ENCODE measurements around the gene SVOP. TPM values are rescaled to one million over a fixed set of nuclear protein-coding genes. Genes with fewer than 3 reads are reported as not detected.
A peak's percentile ranks its signal among the peaks of the same experiment; 100 is the strongest.

SVOP gene
- polyA plus RNA-seq, 3 donors: not detected

DNA sequence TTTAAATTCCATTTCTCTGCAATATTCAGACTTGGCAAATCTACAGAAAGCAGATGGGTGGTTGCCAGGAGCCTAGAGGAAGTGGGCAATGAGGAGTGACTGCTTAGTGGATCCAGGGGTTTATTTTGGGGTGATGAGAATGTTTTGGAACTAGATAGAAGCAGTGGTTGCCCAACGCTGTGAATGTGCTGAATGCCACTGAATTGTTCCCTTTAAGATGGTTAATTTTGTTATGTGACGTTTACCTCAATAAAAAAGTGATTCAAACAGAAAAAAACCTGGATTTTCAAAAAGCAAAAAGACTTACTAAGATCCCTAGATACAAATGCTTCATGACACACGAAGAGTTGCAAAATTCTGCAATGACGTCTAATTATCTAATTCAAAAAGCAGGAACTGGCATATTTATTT is 106.7 kb downstream of the SVOP start:
- intact Hi-C loops (cut with micrococcal nuclease): no loop called here
- H4K20me1 ChIP-seq (ENCODE audit: insufficient read depth, low read length): no peaks in the 10 kb centered on the region
- DNase-seq: peak; percentile 84 to 91 (median 90)
- Mint-ChIP-seq H3K4me1 (peaks cover 25% of the 10 kb centered on the region), H3K27ac (peak overlapping the region; percentile 82 to 96 (median 93)), H3K4me3 (peak overlapping the region; percentile 10 to 40), H3K27me3 (ENCODE audit: low read depth in 3 of 3) (peaks cover 0 to 2% (median 1%) of the 10 kb centered on the region in 3 donors), H3K36me3 (peaks cover 0 to 4% of the 10 kb centered on the region in 2 donors), H3K9me3 (peaks cover 0 to 4% (median 2%) of the 10 kb centered on the region in 7 donors)
- H3K27ac ChIP-seq (ENCODE audit: low read depth in 1 of 2, low read length in 2 of 2): peak overlapping the region; percentile 52 to 86
- H3K79me2 ChIP-seq (ENCODE audit: insufficient read depth, low read length): no peaks in the 10 kb centered on the region
- H3K27me3 ChIP-seq (ENCODE audit: control insufficient read depth in 2 of 2, insufficient read depth in 2 of 2, low read length in 2 of 2): no peaks in the 10 kb centered on the region
- WGBS (ENCODE audit: insufficient coverage): 0% methylated on average over 3 of the region's 4 CpGs
- no peaks in the 10 kb centered on the region for H3K36me3 ChIP-seq (replicated peaks in 1 of 2; ENCODE audit: control insufficient read depth in 1 of 2, insufficient read depth in 2 of 2, low read length in 2 of 2)
- peak overlapping the region; percentile 33 for H3K9ac ChIP-seq (ENCODE audit: insufficient read depth, low read length, poor library complexity, severe bottlenecking)
- no peak overlapping the region for H2AFZ ChIP-seq (ENCODE audit: insufficient read depth, low read depth, low read length, poor library complexity, severe bottlenecking)
- H3K9me3 ChIP-seq (replicated peaks in 1 of 2; ENCODE audit: control insufficient read depth in 1 of 2, insufficient read depth in 1 of 2, low read length in 2 of 2): no peaks in the 10 kb centered on the region
- H3K4me2 ChIP-seq (replicated peaks; ENCODE audit: extremely low read depth, low read length, poor library complexity, severe bottlenecking): peak overlapping the region; percentile 33
- TF ChIP-seq CTCF (IDR thresholded peaks at IDR 0.05): no peak
- H3K4me3 ChIP-seq (replicated peaks in 1 of 3; ENCODE audit: low read depth in 2 of 3, low read length in 3 of 3): peak overlapping the region in 1 of 3 experiments; percentile 11
- H3K4me1 ChIP-seq (ENCODE audit: control insufficient read depth in 1 of 2, insufficient read depth in 2 of 2, low read length in 2 of 2): peaks cover 17 to 22% of the 10 kb centered on the region in 2 donors

DNA sequence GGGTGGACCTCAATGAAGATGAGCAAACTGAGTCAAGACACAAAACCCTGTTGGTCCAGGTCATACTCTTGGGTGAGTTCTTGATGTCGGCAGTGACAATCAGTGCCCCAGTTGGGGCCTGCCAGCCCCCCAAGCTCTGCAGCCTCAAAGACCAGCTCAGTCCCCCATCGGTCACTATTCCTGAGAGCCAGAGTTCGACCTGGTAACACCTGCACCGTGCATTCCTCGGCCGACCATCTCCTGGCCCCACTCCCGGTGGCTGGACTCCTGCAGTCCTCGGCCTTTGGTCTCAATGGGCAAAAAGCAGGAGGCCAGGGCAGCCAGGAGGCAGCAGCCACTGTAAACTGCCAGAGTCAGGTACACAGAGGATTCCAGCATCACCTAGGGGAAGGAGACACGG is 108.5 kb downstream of the SVOP start:
- DNase-seq: no peak
- H3K4me3 ChIP-seq (replicated peaks in 1 of 3; ENCODE audit: low read depth in 2 of 3, low read length in 3 of 3): no peak overlapping the region
- no peaks in the 10 kb centered on the region for H3K9me3 ChIP-seq (replicated peaks in 1 of 2; ENCODE audit: control insufficient read depth in 1 of 2, insufficient read depth in 1 of 2, low read length in 2 of 2)
- peaks cover 0 to 4% (median 2%) of the 10 kb centered on the region in 7 donors for H3K9me3 Mint-ChIP-seq
- 100% methylated on average over 9 of the region's 9 CpGs for WGBS (ENCODE audit: insufficient coverage)
- no peak overlapping the region for H3K27ac ChIP-seq (ENCODE audit: low read depth in 1 of 2, low read length in 2 of 2)
- H3K79me2 ChIP-seq (ENCODE audit: insufficient read depth, low read length): no peaks in the 10 kb centered on the region
- no peak overlapping the region for H3K4me2 ChIP-seq (replicated peaks; ENCODE audit: extremely low read depth, low read length, poor library complexity, severe bottlenecking)
- H3K36me3 Mint-ChIP-seq: peaks cover 0 to 4% of the 10 kb centered on the region in 2 donors
- H3K36me3 ChIP-seq (replicated peaks in 1 of 2; ENCODE audit: control insufficient read depth in 1 of 2, insufficient read depth in 2 of 2, low read length in 2 of 2): no peaks in the 10 kb centered on the region
- intact Hi-C loops (cut with micrococcal nuclease): no loop called here
- no peak overlapping the region for H2AFZ ChIP-seq (ENCODE audit: insufficient read depth, low read depth, low read length, poor library complexity, severe bottlenecking)
- H3K9ac ChIP-seq (ENCODE audit: insufficient read depth, low read length, poor library complexity, severe bottlenecking): no peak overlapping the region
- H3K4me3 Mint-ChIP-seq: no peak overlapping the region
- H3K27me3 Mint-ChIP-seq (ENCODE audit: low read depth in 3 of 3): peaks cover 0 to 4% (median 0%) of the 10 kb centered on the region in 3 donors
- no peak for TF ChIP-seq CTCF (IDR thresholded peaks at IDR 0.05)
- peak overlapping the region in 3 of 7 donors; percentile 12 to 57 (median 35) for H3K27ac Mint-ChIP-seq
- H3K4me1 ChIP-seq (ENCODE audit: control insufficient read depth in 1 of 2, insufficient read depth in 2 of 2, low read length in 2 of 2): peaks cover 33 to 39% of the 10 kb centered on the region in 2 donors
- no peaks in the 10 kb centered on the region for H4K20me1 ChIP-seq (ENCODE audit: insufficient read depth, low read length)
- no peaks in the 10 kb centered on the region for H3K27me3 ChIP-seq (ENCODE audit: control insufficient read depth in 2 of 2, insufficient read depth in 2 of 2, low read length in 2 of 2)
- H3K4me1 Mint-ChIP-seq: peaks cover 40% of the 10 kb centered on the region

Measured in CD14-positive monocyte (primary cell).